HG03378 (cell line): ENCODE data around the gene FMN2.

Source experiments
- ATAC-seq: cut with Tn5 transposase; IDR thresholded peaks from one replicate; pipeline ENCODE4 v1.9.1; 2021; ENCODE audit warnings: mild to moderate bottlenecking, moderate library complexity; ENCODE audit not compliant: unreplicated experiment

The FMN2 gene

GRCh38 chr1:240468656-240469055 is 377.0 kb downstream of the FMN2 start:
- no peak for ATAC-seq

- ATAC-seq, result peak; percentile 69
These were observed 382.5 kb downstream of the FMN2 start for GRCh38 chr1:240474133-240474614.

DNA sequence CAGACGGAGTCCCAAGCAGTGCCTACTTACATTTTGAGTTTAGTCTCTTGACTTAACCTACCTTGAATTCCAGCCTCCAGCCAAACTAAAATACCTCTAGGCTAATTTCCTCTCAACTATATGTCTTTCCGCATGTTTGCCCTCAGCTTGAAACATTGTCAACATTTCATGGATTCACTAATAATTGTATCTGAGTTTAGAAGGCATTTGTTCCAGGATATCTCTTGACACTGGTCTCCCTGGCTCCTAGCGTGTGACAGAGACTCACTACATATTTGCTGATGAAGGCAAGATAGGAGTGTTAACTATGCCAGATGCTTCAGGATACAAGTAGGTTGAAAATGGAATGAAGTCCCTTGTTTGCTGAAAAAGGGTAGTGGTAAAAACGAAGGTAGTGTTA is 384.1 kb downstream of the FMN2 start:
- ATAC-seq, result no peak

GRCh38 chr1:240478536-240478935 is 386.9 kb downstream of the FMN2 start:
- no peak for ATAC-seq

DNA sequence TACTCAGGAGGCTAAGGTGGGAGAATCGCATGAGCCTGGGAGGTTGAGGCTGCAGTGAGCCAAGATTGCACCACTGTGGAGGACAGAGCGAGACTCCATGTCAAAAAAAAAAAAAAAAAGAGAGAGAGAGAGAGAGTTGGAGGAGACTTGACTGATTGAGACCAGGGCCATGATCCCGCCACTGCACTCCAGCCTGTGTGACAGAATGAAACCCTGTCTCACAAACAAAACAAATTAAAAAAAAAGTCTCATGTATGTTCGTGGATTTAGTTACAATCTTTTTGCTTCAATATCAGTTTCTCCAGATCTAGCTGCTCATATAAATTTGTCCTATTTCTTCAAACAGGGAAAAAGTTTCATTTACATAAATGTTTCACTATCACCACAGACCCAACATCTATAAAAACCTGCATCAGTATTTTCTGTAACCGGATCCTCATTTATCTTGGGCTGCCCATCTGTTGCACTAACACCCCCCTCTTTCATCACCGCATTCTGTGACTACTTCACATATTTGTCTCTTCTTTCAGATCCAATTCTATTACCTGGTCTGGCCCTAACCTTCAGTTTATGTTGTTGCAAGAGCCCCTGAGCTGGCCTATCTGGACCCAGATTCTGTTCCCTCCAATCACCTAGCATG is 393.2 kb downstream of the FMN2 start:
- no peak for ATAC-seq

DNA sequence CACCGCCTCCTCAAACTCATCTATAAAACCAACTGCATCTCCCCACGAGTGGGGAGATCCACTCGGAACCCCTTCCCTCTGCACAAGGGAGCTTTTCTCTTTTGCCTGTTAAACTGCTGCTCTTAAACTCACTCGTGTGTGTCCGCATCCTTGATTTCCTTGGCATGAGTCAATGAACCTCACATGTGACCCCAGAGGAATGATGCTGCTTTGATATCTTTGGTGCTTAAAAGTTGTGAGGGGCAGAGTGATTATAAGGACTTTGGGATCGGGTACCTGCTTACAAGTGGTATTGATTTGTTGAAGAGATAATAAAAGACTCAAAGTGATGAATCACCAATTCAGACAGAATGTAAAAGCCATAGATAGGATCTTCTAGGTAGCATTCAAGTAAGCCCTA is 394.9 kb downstream of the FMN2 start:
- ATAC-seq, result no peak

DNA sequence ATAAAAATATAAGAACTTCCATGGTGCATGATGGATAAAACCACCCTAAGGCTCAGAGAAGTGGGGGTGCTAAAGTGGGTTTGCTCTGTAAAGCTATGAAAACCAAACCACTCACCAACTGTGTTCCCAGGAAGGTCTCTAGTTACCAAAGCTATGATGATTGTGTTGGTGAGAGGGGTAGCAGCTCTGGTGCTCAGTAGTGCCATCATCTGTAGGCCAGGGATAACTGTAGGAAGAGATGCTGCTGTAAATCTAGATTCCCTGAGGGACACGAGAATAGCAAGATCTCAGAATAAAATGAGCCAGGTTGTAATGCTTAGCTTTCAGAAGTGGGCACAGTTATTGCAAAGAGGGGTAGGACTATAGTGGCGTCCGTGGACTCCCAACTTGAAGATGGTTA is 395.8 kb downstream of the FMN2 start:
- ATAC-seq, result no peak

GRCh38 chr1:240491156-240491555 is 399.5 kb downstream of the FMN2 start:
- no peak for ATAC-seq

- ATAC-seq, result no peak
These were observed 400.1 kb downstream of the FMN2 start for GRCh38 chr1:240491796-240492195.

- ATAC-seq, result no peak
These were observed 401.3 kb downstream of the FMN2 start for GRCh38 chr1:240492832-240493440.

DNA sequence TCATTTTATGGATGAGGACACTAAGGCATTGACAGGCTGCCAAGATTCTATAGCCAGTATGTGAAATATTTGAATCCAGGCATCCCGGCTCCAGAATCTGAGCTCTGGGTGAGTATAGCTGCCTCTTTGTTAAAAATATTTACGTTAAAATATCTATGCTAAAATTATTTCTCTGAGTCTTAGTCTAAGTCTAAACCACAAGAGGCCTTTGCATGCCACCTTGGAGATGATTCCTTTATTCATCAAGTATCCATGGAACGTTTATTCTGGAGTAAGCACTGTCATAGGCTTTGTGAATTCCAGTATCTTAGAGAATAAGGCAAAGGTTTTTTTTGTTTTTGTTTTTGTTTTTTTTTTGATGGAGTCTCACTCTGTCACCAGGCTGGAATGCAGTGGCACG is 403.9 kb downstream of the FMN2 start:
- no peak for ATAC-seq

GRCh38 chr1:240496356-240496755 is 404.7 kb downstream of the FMN2 start:
- no peak for ATAC-seq

GRCh38 chr1:240496941-240497340 is 405.3 kb downstream of the FMN2 start:
- ATAC-seq, result no peak

- ATAC-seq, result no peak
These were observed 406.2 kb downstream of the FMN2 start for GRCh38 chr1:240497908-240498307.

DNA sequence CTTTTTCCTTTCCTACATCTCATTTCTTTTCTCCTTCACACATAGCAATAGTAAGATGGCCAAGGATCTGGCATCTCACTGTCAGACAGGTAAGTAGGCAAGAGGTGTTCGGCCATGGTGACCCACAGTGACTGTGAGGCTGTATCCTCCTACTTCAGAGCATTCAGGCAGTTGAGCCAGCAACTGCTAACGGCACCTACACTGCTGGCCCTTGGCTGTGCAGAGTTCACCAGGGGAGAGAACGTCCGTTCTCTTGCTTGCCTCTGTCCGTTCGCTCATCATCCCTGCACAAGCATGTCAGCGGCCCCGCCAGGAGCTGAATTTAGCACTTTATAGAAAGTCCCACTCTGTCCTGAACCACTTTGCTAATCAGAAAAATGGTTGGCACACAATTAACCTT is 406.7 kb downstream of the FMN2 start:
- no peak for ATAC-seq

DNA sequence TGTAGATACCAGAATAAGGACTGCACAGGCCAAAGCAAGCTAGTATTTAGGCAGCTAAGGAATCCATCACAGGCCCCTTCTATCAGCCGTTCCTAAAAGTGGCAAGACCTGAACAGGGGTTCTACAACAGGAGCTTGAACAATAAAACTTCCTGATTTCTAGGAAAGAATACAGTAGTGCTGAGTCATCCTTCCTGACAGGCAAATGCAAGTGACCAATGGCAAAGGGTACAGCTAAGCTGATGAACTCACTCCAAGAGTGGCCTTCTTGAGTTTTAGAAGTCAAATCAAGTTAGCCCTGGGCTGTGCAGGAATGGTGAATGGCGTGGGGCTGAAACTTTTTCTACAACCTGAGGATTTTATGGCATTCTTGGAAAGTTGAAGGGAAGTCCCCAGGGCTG is 407.3 kb downstream of the FMN2 start:
- ATAC-seq, result no peak

DNA sequence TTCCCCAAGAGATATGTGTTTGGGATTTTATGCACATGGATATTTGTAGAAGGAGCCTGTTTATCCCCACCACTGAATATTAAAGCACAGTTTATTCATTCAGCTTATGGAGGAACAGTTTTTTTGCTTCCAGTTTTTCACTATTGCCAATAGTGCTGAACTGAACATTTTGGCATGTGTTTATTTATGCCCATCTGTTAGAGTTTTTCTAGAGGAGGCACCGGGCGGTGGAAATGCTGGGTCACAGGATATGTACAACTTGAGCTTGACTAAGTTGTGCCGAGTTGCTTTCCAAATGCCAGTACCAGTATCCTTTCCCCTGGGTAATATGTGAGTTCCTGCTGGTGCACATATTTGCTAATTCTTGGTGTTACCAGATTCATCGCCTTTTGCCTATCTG is 409.0 kb downstream of the FMN2 start:
- no peak for ATAC-seq

DNA sequence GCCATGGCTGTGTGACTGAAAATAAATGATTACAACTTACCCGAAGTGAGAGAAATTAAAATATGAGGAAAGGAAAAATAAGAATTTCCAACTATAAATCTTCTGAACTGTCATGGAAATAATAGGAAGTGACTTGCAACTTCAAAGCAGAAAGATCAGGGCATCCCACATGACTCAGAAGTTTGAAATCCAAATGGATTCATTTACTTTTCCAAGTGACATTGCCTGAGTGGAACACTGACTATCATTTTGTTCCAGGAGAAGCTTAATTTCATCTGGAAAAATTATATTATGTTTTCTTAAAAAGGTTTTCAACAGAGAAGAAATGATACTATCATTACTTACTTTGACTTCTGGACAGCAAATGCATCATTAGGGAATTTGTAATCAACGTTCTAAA is 409.4 kb downstream of the FMN2 start:
- no peak for ATAC-seq

DNA sequence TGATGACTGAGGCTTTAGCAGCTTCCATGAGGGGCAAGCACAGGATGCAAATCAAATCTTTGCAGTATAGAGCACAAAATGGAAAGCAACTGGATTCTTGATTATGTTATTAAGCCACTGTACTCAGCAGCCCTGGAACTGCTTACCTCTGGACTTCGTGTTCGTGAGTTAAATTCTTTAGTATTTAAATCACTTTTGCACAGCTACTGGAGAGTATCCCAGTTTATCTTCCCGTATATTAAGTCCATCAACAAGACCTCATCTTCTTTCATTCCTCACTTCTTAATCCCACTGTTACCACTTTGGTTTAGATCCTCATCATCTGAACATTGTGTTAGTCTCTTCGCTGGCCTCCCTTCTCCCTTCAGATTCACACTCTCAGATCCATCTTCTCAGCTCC is 411.4 kb downstream of the FMN2 start:
- ATAC-seq, result no peak

DNA sequence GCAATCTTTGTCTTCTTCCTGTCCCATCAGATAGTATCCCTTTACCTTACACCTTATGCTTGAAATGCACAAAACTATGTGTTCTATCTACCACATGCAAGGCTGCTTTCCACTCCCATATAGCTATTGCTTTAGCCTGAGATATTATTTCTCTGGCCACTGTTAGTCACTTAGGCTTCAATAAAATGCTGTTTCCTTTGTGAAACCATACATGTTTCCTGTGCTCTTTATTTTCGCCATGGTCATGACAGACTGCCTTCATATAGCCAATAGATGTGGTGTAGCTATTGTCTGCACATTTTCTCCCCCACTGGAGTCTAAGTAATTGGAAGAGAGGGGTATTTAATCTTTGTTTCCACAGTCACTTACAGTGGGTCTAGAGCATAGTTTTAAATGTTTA is 411.9 kb downstream of the FMN2 start:
- no peak for ATAC-seq

- no peak for ATAC-seq
These were observed 414.5 kb downstream of the FMN2 start for GRCh38 chr1:240506176-240506575.

DNA sequence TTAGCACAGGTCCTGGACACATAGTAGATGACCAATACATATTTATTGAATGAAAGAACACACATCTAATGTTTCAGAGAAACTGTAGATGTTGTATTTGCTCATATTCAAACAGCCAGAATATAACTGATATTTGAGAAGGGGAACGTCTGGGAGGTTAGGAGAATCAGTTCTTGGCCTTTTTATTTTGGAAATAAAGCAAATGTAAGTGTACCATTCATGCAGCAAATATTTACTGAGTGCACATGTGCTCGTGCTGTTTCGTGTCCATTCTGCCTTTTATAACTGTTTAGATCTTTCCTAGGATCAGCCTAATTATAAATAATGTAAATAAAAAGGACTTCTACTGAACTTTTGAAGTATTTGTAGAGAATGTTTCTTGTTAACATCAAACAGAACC is 416.5 kb downstream of the FMN2 start:
- ATAC-seq, result no peak

DNA sequence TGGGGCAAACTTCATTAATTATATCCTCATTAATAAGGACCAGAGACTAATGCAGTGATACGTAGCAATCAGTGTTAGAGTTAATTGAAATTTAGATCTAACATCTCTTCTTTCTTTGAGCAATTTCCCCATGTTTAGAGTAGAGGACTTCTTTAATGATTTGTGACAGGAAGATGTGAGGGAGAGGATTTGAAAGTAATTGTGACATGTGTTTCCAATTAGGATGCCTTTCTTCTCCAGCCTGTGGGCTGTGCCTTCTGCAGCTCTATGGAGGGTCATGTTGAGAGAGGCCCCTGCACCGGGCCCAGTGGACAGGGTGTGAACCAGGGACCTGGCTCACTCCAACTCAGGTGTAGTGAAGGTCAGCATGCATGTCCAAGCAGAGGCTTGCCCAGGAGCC is 417.3 kb downstream of the FMN2 start:
- no peak for ATAC-seq
